Ectodermal cell (in vitro differentiated cells): Measurements from ENCODE around the gene FIGN.

Source experiments
- H3K27ac ChIP-seq: 2 replicates; pipeline ENCODE4 v1.7.0; 2013; ENCODE audit warnings: mild to moderate bottlenecking, low read depth, low read length; ENCODE audit not compliant: insufficient read depth, poor library complexity, severe bottlenecking
- H3K27me3 ChIP-seq: 2 replicates; pipeline ENCODE4 v1.7.0; 2013; ENCODE audit warnings: mild to moderate bottlenecking, low read length; ENCODE audit not compliant: insufficient read depth, control insufficient read depth, poor library complexity, severe bottlenecking
- H3K36me3 ChIP-seq: one replicate; pipeline ENCODE4 v1.7.0; 2013; ENCODE audit warnings: low read length; ENCODE audit not compliant: control insufficient read depth, insufficient read depth
- H3K4me1 ChIP-seq: one replicate; pipeline ENCODE4 v1.7.0; 2013; ENCODE audit warnings: low read length; ENCODE audit not compliant: control insufficient read depth, insufficient read depth
- H3K4me3 ChIP-seq: 2 replicates; pipeline ENCODE4 v1.7.0; 2013; ENCODE audit warnings: low read depth, low read length, control low read depth; ENCODE audit not compliant: insufficient read depth
- H3K9me3 ChIP-seq: 2 replicates; pipeline ENCODE4 v1.7.0; 2013; ENCODE audit warnings: mild to moderate bottlenecking, low read length, moderate library complexity; ENCODE audit not compliant: control insufficient read depth
- WGBS, 2 experiments: methylation state at CpG; one replicate each; pipeline ENCODE4 v1.1.7; 2013; ENCODE audit warnings: missing lambda C conversion rate in 2 of 2; 5-methylcytosine and 5-hydroxymethylcytosine counted together

The FIGN gene

DNA sequence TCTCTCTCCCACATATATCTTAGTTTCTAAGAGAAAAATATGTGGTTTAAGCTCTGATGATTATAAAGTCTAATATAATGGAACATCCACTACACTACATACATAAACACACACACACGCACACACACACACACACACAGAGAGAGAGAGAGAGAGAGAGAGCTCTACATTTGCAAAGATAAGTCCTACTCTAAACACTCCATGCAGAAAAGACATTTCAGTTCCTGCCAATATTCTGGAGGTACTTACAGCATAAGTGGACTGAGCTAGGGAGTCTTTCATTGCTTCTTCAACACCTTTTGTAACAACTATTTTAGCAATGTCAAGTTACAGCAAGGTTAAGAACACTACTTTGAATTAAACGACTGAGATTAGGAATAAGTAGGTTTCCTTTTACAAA lies 80.1 kb downstream of the FIGN start:
- Histone ChIP-seq H3K36me3 (no peaks in the 10 kb centered on the region), H3K27ac (no peak overlapping the region), H3K4me3 (no peak overlapping the region), H3K27me3 (no peaks in the 10 kb centered on the region), H3K4me1 (peaks cover 22% of the 10 kb centered on the region), H3K9me3 (no peaks in the 10 kb centered on the region)
- 78 to 100% methylated on average over 1 of the region's 2 CpGs for WGBS, 2 experiments

DNA sequence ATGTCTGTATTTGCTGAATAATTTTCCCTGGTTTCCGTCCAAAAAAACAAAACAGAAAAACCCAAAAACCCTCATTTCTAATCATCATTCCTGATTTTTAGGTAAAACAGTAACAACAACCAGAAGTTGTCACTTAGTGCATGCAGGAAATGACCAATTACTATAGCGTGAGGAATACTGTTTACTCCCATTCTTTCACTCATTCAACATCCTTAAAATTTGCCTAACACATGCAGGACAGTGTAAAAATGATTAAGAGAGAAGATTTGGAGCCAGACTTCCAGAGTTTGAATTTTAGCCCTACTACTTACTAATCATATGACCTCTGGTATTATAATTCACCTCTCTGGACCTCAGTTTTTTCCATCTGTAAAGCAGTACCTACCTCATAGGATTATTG lies 83.1 kb downstream of the FIGN start:
- no peak overlapping the region for H3K4me3 ChIP-seq
- no peaks in the 10 kb centered on the region for H3K36me3 ChIP-seq
- H3K27ac ChIP-seq = no peak overlapping the region
- WGBS, 2 experiments = 87 to 97% methylated on average over 2 of the region's 2 CpGs
- no peaks in the 10 kb centered on the region for H3K9me3 ChIP-seq
- H3K4me1 ChIP-seq = peaks cover 21% of the 10 kb centered on the region
- no peaks in the 10 kb centered on the region for H3K27me3 ChIP-seq

DNA sequence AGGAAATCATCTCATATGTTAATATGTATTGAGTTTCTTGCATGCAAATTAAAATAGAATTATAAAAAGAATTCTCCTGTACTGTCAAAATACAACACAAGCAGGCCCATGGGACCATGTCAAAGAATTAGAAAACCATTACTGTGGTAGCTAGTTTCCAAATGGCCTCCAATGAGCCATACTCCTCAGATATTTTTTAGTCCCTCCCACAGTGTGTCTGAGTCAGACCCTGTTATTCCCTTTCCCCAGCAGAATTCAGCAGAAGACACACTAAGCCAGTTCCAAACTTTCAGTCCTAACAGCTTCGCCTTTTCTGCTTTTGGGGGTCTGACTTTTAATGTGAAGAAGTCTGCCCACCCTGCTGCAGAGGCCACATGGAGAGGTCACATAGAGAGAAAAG lies 86.7 kb downstream of the FIGN start:
- Histone ChIP-seq H3K27ac (no peak overlapping the region), H3K9me3 (no peaks in the 10 kb centered on the region), H3K4me1 (peaks cover 16% of the 10 kb centered on the region), H3K36me3 (no peaks in the 10 kb centered on the region), H3K27me3 (no peaks in the 10 kb centered on the region), H3K4me3 (no peak overlapping the region)
- 94 to 100% methylated on average over 1 of the region's 1 CpG for WGBS, 2 experiments

DNA sequence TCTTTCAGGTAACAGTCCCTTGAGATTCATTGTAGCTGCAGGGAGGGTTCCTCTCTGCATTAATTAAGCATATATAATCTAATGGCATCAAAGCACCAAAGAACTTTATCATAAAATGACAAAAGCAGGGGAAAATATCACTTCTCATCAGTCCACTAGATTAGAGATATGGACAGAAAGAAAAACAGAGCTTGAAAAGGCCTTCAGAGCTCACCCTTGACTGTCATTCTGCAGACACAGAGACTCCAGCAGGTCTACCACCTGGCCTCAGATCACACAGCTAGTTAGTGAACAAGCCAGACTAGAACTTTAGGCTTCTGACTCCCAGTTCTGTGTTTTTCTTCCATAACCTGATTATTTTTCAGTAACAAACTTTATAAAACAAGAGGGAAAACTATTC lies 88.5 kb downstream of the FIGN start:
- H3K36me3 ChIP-seq = no peaks in the 10 kb centered on the region
- H3K27ac ChIP-seq = no peak overlapping the region
- no peaks in the 10 kb centered on the region for H3K9me3 ChIP-seq
- H3K27me3 ChIP-seq = no peaks in the 10 kb centered on the region
- H3K4me1 ChIP-seq = peaks cover 16% of the 10 kb centered on the region
- no peak overlapping the region for H3K4me3 ChIP-seq

DNA sequence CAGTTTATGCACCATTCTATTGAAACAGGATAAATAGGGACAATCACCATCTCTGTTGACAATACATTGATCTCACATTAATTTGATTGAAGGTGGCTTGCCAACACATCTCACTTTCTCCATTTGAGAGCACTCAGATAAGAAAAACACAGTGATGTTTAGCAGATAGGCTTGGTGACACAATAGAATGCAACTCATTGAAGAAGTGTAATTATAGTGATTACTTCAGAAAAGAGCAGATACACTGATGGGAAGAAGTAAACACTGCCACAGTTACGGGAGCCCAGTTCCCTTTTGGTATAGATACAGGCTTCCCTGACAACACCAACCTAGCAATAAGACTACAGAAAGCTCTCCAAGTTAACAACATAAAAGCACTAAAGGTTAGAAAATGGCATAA lies 89.1 kb downstream of the FIGN start:
- H3K36me3 ChIP-seq = no peaks in the 10 kb centered on the region
- 73 to 80% methylated on average over 1 of the region's 1 CpG for WGBS, 2 experiments

DNA sequence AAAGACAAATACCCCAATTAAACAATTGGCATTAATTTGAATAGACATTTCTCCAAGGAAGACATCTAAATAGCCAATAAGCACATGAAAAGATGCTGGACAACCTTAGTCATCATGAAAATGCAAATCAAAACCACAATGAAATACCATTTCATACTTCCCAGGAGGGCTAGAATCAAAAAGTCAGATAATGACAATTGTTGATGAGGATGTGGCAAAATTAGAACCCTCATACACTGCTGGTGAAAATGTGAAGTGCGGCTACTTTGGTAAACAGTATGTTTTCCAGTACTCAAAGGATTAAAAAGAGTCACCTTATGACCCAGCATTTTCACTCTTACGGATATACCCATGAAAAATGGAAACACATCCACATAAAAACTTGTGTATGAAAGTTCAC lies 91.6 kb downstream of the FIGN start:
- Histone ChIP-seq H3K9me3 (no peaks in the 10 kb centered on the region), H3K4me1 (peaks cover 13% of the 10 kb centered on the region), H3K27me3 (no peaks in the 10 kb centered on the region), H3K4me3 (no peak overlapping the region), H3K36me3 (no peaks in the 10 kb centered on the region), H3K27ac (no peak overlapping the region)
- 86 to 93% methylated on average over 2 of the region's 2 CpGs for WGBS, 2 experiments

More for the DNA sequence above, 89.1 kb downstream of the FIGN start:
- no peaks in the 10 kb centered on the region for H3K27me3 ChIP-seq
- no peaks in the 10 kb centered on the region for H3K9me3 ChIP-seq
- no peak overlapping the region for H3K4me3 ChIP-seq
- H3K4me1 ChIP-seq = peaks cover 16% of the 10 kb centered on the region
- H3K27ac ChIP-seq = no peak overlapping the region

DNA sequence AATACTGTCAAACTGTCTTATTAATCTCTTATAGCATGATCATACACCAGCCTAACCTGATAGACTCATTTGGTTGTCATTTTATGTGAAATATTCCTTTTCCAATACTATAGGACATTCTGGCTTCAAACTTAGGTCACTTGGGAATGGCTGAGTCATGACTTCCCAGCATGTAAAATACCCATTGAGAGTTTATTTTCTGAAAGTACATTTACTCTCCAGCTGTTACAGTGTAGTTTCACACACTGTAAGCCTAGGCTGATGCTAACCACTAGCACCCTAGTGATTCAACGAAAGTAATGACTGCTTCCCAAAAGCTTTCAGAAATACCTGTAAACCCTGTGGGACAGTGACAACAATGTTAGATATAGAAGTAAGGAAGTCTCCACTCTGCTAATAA lies 93.8 kb downstream of the FIGN start:
- Histone ChIP-seq H3K4me1 (peaks cover 19% of the 10 kb centered on the region), H3K4me3 (no peak overlapping the region), H3K9me3 (no peaks in the 10 kb centered on the region), H3K27ac (no peak overlapping the region), H3K27me3 (no peaks in the 10 kb centered on the region), H3K36me3 (no peaks in the 10 kb centered on the region)
- 82 to 100% methylated on average over 1 of the region's 1 CpG for WGBS, 2 experiments

DNA sequence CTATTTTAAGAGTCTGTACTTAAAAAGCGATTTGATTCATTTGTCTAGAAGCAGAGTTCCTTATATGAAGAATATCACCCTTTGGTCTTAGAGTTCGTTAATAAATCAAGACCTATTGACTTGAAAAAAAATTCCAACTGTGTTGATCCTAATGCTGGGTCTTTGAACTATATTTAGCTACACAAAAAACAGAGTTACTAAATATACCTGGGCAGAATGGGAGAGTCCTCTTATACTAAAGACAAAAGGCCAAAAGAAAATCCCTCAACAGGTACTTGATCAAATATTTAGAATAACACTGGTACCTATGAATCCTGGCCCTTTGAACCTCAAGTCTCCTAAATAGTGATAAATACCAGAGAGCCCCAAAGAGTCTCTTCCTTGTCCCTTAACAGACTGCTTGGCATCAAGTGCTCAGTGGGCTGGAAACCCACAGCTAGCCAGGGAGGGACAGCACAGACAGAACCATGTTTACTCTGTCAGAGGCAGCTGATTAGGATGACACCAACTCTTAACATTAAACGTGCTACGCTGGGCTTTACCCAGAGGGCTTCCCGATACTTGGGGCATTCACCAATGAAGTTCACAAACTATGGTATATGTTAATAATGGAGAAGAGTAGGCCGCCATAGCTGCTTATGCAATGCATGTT lies 95.1 kb downstream of the FIGN start:
- peaks cover 17% of the 10 kb centered on the region for H3K4me1 ChIP-seq
- H3K27me3 ChIP-seq = no peaks in the 10 kb centered on the region
- H3K4me3 ChIP-seq = no peak overlapping the region
- WGBS, 2 experiments = 91 to 93% methylated on average over 4 to 6 of the region's 6 CpGs
- H3K27ac ChIP-seq = no peak overlapping the region
- H3K36me3 ChIP-seq = no peaks in the 10 kb centered on the region
- H3K9me3 ChIP-seq = no peaks in the 10 kb centered on the region

DNA sequence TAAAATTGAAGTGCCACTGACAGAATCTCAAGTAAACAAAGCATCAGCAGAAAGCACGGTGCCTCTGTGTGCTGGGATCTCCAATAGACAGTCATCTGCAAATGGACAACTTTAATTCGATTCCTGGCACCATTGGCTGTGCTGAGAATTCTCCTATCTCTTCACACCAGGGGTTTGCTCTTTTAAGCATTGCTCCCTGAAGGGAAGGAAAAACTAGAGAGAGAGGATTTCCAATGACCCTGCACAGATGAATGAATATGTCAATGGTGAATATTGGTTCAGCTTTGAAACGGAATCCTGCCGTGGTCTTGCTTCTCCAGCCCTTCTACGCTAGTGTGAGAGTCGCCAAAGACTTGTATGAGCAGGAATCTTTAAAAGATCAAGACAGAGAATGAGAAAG lies 97.9 kb downstream of the FIGN start:
- H3K36me3 ChIP-seq = no peaks in the 10 kb centered on the region
- no peaks in the 10 kb centered on the region for H3K9me3 ChIP-seq
- WGBS, 2 experiments = 81 to 85% methylated on average over 6 of the region's 6 CpGs
- H3K4me3 ChIP-seq = no peak overlapping the region
- peak overlapping the region; percentile 47 for H3K27ac ChIP-seq
- no peaks in the 10 kb centered on the region for H3K27me3 ChIP-seq
- H3K4me1 ChIP-seq = peaks cover 17% of the 10 kb centered on the region

DNA sequence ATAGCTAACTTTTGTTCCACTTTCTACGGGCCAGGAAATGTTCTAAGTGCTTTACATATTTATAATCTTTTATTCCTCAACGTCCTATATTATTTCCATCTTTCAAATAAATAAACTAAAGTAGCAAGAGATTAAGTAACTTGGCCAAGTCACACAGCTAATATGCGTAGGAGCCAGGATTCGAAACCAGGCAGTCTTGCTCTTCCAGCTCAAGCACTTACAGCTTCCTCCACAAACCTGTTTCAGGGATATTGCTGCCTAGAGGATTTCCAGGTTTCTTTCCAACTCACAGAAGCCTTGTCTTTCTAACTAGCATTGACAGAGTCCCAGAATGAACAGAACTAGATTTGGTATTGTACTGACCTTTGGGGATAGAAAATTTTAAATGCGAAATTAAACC lies 102.5 kb downstream of the FIGN start:
- no peak overlapping the region for H3K4me3 ChIP-seq
- whole genome bisulfite sequencing, 2 experiments = 90 to 94% methylated on average over 4 of the region's 5 CpGs
- no peaks in the 10 kb centered on the region for H3K27me3 ChIP-seq
- H3K4me1 ChIP-seq = peaks cover 11% of the 10 kb centered on the region
- no peaks in the 10 kb centered on the region for H3K36me3 ChIP-seq
- H3K27ac ChIP-seq = no peak overlapping the region
- no peaks in the 10 kb centered on the region for H3K9me3 ChIP-seq

DNA sequence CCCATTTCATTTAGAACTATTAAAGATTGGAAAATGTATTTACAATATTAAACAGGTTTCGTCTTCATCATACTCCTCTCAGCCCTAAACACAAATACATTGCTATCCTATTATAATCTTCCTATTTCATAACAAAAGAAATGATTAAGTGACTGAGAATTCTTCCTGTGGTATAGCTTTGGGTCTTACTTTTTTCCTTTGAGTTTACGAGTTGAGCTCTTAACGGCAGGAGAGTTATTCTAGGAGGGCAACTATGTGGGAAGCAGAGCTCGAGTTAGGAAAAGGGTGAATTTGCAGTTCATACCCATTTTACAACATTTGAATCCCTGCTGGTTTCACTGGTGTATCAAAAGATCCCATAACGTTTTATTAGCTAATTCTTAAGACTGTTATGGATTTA lies 105.0 kb downstream of the FIGN start:
- 79 to 95% methylated on average over 4 of the region's 5 CpGs for WGBS, 2 experiments
- Histone ChIP-seq H3K27me3 (no peaks in the 10 kb centered on the region), H3K4me3 (no peak overlapping the region), H3K36me3 (no peaks in the 10 kb centered on the region), H3K4me1 (no peaks in the 10 kb centered on the region), H3K9me3 (no peaks in the 10 kb centered on the region), H3K27ac (no peak overlapping the region)
